ENCODE results near the gene TPGS1. TPM values are rescaled to one million over a fixed set of nuclear protein-coding genes. Genes with fewer than 3 reads are reported as not detected.

Gene TPGS1
- total and polyA plus RNA-seq, 2 of the 8 experiments (the other 6 are each of a cell fraction or from before 2014, with no cell fraction given) = 9.1 to 10.6 TPM

GRCh38 chr19:517721-518597 lies 10.7 kb downstream of the TPGS1 start (continued):
- TF ChIP-seq CHD7 (IDR thresholded peaks at IDR 0.05; ENCODE audit: insufficient replicate concordance, low read length) (no peak), EGR1 (IDR thresholded peaks at IDR 0.05; ENCODE audit: borderline replicate concordance, low read depth, low read length) (no peak), TAF7 (optimal IDR thresholded peaks at IDR 0.05; ENCODE audit: borderline replicate concordance, low read depth, low read length) (no peak), PHF8 (conservative IDR thresholded peaks at IDR 0.05; ENCODE audit: low read depth, low read length) (no peak), BCL11A (IDR thresholded peaks at IDR 0.05; ENCODE audit: low read depth in 2 of 2, low read length in 2 of 2) (no peak), NRF1 (IDR thresholded peaks at IDR 0.05; ENCODE audit: low read depth, low read length) (no peak), KDM5A (IDR thresholded peaks at IDR 0.05; ENCODE audit: low read length) (no peak), RXRA (IDR thresholded peaks at IDR 0.05; ENCODE audit: insufficient read depth, low read depth, low read length) (no peak), CTBP2 (IDR thresholded peaks at IDR 0.05; ENCODE audit: borderline replicate concordance, insufficient read depth, insufficient read length, low read length) (no peak)
